CD4-positive, alpha-beta T cell treated with Interleukin-6 for 4 hours (primary cell): ENCODE results near the gene ZNF74.
"Not testable (repeated sequence)": the region's sequence is repeated elsewhere in the genome, so short reads cannot be mapped to it uniquely, and the experiment has no call there.

Source experiments
- DNase-seq: peaks from one replicate; pipeline ENCODE4 v3.0.0-alpha.2; 2020; ENCODE audit warnings: mixed read lengths

Gene ZNF74

DNA sequence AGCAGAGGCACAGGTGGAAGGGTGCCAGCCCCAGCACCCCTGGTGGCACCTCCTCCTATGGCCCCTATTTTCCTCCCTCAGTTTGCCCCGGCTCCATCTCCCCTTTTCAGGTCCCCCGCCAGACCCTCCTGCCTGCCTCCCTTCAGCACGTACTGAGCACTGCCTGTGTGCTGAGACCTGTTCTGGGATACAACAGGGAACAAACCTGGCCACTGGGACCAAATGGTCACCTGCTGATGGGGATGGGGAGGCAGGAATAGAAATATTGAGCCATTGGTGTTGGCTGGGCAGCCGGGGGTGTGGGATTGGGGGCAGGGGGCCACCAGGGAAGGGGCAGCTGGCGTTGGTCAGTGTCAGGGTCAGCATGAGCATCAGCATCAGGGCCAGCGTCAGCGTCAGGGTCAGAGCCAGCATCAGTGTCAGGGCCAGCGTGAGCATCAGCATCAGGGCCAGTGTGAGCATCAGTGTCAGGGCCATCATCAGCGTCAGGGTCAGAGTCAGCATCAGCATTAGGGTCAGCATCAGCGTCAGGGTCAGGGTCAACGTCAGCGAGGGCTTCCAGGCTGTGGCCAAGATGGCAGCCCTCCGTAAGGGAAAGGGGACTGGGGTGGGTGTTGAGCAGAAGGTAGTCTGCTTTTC, 7.5 kb downstream of the ZNF74 start:
- DNase-seq, result no peak

DNA sequence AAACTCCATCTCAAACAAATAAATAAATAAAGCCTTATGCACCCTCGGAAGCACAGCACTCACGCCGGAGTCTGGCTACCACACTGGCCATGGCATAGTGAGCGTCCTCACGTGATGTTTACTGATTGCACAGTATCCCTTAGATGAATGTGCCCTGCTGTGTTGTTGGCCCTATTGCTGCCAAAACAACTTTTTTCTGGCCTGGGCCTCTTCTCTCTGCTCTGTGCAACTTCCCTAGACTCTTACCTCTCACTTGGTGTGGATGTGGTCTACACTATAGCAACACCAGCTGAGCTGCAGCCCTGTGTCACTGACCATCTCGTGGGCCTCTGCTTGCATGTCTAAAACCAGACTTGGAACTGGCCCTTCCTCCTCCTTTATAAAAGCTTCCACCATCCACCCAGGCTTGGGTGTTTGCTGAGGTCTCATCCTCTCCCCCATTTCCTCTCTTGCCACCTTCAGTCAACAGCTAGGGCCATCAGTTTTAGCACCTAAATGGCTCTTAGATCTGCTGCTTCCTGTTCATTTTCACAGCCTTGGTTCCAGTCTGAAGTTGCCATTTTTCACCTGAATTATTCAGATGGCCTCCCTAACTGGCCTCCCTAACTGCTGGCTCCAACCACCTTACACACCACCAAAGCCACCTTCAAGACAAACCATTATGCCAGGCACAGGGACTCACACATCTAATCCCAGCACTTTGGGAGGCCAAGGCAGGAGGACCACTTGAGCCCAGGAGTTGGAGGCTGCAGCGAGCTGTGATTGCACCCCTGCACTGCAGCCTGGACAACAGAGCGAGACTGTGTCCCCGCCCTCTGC, 9.2 kb downstream of the ZNF74 start:
- DNase-seq, result no peak

DNA sequence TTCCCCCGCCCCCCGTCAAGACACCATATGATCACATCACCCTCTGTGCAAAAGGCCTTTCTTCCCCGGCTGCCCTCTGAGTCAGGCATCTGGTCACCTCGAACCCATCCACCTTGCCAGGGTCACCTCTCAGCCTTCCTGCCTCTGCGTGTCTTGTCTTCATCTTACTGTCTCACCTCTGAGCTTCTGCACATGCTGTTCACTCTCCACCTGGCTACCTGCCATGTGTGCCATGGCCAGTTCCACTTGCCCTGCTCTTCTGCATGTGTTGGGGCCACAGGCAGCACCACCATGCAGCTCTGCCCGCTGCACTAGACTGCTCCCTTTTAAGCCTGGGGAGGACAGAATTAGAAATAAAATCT, 9.8 kb downstream of the ZNF74 start:
- DNase-seq, result no peak

DNA sequence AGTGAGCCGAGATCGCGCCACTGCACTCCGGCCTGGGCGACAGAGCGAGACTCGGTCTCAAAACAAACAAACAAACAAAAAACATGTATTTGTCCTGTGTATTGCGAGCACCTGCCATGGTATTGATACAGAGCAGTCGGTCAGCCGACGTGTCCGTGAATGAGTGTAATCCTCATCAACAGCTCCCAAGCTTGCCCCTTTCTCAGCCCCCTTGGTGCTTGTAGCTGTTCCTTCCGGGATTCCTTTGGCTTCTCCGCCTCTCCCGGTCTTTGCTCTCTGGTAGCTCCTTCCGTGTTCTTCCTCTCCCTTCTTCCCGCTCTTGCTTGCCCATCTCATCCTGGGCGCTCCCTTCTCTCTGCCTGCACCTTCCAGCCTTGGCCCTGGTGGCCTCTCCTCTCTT, 10.9 kb downstream of the ZNF74 start:
- no peak for DNase-seq

DNA sequence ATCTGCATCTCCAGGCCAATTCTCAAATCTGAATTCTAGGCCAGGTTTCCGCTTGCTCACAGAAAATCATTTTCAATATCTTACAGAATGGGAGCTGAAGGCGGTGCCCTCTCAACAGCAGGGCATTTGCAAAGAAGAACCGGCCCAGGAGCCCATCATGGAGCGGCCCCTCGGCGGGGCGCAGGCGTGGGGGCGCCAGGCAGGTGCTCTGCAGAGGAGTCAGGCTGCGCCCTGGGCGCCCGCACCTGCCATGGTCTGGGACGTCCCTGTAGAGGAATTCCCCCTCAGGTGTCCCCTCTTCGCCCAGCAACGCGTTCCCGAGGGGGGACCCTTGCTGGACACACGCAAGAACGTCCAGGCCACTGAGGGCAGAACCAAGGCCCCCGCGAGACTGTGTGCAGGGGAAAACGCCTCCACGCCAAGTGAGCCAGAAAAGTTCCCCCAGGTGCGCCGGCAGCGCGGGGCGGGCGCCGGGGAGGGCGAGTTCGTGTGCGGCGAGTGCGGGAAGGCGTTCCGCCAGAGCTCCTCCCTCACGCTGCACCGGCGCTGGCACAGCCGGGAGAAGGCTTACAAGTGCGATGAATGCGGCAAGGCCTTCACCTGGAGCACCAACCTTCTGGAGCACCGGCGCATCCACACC, 11.5 kb downstream of the ZNF74 start:
- no peak for DNase-seq

DNA sequence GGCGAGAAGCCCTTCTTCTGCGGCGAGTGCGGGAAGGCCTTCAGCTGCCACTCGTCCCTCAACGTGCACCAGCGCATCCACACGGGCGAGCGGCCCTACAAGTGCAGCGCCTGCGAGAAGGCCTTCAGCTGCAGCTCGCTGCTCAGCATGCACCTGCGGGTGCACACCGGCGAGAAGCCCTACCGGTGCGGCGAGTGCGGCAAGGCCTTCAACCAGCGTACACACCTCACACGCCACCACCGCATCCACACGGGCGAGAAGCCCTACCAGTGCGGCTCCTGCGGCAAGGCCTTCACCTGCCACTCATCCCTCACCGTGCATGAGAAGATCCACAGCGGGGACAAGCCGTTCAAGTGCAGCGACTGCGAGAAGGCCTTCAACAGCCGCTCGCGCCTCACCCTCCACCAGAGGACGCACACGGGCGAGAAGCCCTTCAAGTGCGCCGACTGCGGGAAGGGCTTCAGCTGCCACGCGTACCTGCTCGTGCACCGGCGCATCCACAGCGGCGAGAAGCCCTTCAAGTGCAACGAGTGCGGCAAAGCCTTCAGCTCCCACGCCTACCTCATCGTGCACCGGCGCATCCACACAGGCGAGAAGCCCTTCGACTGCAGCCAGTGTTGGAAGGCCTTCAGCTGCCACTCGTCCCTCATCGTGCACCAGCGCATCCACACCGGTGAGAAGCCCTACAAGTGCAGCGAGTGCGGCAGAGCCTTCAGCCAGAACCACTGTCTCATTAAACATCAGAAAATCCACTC, 12.2 kb downstream of the ZNF74 start:
- no peak for DNase-seq

DNA sequence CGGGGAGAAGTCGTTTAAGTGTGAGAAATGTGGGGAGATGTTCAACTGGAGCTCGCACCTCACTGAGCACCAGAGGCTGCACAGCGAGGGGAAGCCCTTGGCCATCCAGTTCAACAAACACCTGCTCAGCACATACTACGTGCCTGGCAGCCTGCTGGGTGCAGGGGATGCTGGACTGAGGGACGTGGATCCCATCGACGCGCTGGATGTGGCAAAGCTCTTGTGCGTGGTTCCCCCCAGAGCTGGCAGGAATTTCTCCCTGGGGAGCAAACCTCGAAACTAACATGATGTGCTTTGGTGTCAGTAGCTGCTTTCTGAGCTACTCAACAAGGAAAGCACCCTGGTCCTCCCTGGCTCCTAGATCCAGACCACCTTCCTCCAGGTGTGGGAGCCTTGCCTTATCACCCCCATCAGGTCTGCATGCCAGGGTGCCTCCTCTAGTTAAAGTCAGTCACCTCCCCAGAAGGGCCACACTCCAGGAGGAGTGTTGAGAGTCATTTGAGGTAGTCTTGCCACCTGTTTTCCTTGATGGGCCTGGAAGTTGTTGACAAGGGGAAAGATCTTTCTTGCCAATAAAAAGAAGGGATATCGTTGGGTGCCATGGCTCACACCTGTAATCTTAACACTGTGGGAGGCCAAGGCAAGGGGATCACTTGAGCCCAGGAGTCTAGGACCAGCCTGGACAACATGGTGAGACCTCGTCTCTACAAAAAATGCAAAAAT, 12.9 kb downstream of the ZNF74 start:
- no peak for DNase-seq

DNA sequence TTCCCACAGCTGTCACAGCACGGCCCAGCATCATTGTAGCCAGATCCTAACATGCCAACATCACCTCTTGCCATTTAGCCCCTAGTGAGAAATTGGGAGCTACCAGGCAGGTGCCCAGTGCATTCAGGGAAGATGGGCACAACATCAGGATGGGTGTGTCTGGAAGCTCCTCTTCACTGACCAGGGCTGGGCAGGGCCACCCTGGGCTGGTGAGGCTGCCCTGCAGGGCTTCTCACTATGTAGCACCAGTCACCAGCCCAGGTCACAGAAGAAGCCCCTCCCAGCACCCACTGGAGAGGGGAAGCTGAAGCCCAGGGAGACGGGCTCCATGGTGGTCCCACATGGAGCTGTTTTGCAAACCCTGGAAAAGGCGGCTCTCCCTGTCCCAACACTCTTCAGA, 13.9 kb downstream of the ZNF74 start:
- DNase-seq, result no peak

DNA sequence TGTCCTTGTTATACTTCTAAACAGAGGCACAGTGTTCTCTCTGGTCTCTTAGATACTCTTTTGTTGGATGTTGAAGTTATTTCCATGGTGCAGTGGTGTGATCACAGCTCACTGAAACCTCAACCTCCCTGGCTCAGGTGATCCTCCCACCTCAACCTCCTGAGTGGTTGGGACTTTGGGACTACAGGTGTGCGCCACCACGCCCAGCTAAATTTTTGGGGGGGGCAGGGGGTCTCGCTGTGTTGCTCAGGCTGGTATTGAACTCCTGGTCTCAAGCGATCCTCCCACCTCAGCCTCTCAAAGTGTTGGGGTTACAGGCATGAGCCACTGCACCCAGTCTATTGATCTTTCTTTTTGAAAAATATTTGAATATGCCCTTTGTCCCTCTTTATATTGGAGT, 14.9 kb downstream of the ZNF74 start:
- DNase-seq, result no peak

DNA sequence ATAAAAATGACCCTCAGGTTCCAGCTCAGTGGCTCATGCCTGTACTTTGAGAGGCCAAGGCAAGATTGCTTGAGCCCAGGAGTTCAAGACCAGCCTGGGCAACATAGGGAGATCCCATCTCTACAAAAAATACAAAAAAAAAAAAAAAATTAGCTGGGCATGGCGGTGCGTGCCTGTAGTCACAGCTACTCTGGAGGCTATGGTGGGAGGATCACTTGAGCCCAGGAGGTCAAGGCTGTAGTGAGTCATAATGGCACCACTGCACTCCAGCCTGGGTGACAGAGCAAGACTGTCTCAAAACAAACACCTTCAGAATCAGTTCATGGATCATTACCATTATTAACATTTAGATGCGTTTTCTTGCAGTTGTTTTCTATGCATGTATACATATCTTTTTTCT, 15.4 kb downstream of the ZNF74 start:
- not testable (repeated sequence) for DNase-seq

DNA sequence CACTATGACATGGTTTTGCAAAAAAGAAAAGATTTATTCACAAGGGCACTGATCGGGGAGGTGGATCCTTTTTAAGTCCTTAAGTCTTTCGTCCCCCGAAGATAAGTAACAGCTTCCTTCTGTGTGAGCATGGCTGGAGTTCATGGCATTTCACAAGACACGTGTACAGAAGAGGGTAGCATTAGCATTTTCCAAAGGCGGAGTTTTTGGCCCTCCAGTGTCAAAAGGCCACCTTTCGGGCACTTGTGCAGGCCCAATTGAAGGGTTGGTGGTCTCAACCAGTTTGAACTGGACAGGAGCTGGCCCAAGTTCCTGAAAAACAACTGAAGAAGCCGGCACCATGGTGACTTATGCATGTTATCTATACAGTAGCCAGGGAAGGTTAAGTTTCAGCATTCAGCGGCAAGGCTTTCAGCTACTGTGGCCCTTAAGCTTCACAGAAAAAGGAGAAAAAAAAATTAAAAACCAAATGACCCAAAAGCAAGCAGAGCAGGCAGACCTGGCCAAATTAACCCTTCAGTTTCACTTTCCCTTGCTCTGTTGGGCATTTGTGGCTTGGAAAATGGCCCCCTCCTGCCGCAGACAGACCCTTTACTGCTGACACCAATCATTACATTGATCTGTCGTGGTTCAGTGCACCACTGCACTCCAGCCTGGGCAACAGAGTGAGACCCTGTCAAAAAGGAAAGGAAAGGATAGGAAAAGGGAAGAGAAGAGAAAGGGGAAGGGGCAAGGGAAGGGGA, 18.7 kb downstream of the ZNF74 start:
- no peak for DNase-seq

DNA sequence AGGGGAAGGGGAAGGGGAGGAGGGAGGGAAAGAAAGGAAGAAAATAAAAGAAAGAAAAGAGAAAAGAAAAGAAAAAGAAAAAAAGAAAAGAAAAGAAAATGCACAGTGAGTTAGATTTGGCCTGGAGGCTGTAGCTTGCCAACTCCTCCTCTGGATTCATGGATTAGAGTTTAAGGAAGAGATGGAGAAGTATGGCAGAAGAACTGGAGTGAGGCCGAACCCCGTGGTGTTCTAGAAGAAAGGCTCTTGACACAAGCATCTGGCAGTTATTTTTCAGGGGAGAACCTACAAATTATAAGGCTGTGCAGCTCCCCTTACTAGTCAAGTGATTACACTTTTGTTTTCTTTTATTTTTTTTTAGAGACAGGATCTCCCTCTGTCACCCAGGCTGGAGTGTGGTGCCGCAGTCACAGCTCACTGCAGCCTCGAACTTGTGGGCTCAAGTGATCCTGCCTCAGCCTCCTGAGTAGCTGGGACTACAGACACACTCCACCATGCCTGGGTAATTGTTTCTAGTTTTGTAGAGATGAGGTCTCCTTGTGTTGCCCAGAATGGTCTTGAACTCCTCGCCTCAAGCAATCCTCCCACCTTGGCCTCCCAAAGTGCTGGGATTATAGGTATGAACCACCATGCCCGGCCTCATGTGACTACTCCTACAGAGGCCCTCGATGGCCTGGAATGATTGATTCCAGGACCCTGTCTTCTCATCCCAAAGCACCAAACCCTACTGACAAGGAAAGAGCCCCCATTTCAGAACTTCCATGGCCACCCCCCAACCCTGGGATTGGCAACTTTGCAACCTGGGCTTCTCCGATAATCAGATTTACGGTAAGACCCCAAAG, 19.5 kb downstream of the ZNF74 start:
- no peak for DNase-seq

DNA sequence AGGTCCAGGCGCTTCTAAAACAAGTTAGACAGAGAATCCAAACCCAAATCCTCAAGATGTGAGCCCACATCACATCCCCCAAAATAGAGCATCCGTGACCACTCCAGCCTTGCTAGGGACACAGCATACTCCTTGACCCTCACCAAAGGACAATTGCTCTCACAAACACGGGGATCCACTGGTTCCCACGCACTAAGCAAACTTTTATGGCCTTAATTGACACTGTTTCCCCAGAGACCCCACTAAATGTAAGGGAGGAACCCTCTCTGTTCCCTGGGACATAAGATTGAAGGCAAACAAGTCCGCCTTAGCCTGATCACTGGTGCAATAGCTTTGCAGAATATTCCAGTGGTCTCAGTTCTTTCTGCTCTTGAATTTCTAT, 20.1 kb downstream of the ZNF74 start:
- DNase-seq, result no peak

DNA sequence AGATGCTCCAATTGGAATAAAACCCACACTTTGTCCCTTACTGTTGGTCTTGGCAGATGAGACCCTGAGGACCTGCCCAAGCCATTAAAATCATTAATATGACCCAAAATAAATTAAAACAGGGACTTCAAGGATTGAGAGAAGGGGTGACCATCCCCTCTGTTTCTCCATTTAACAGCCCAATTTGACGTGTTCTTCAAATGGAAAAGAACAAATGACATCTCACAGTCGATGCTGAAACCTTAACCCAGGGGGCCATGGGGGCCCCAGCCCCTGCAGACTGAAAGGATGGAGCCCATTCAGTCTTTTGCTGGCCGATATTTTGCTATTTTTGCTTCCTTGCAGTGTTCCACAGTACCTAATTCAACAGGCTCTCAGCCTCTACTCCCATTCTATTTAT, 20.5 kb downstream of the ZNF74 start:
- DNase-seq, result no peak

DNA sequence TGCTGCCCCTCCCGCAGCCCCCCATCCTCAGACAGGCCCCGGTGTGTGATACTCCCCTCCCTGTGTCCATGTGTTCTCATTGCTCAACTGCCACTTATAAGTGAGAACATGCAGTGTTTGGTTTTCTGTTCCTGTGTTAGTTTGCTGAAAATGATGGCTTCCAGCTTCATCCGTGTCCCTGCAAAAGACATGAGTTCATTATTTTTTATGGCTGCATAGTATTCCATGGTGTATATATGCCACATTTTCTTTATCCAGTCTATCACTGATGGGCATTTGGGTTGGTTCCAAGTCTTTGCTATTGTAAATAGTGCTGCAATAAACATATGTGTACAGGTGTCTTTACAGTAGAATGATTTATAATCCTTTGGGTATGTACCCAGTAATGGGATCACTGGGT, 21.3 kb downstream of the ZNF74 start:
- not testable (repeated sequence) for DNase-seq

DNA sequence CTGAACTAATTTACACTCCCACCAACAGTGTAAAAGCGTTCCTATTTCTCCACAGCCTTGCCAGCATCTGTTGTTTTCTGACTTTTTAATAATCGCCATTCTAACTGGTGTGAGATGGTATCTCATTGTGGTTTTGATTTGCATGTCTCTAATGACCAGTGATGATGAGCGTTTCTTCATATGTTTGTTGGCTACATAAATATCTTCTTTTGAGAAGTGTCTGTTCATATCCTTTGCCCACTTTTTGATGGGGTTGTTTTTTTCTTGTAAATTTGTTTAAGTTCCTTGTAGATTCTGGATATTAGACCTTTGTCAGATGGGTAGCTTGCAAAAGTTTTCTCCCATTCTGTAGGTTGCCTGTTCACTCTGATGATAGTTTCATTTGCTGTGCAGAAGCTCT, 21.7 kb downstream of the ZNF74 start:
- not testable (repeated sequence) for DNase-seq

DNA sequence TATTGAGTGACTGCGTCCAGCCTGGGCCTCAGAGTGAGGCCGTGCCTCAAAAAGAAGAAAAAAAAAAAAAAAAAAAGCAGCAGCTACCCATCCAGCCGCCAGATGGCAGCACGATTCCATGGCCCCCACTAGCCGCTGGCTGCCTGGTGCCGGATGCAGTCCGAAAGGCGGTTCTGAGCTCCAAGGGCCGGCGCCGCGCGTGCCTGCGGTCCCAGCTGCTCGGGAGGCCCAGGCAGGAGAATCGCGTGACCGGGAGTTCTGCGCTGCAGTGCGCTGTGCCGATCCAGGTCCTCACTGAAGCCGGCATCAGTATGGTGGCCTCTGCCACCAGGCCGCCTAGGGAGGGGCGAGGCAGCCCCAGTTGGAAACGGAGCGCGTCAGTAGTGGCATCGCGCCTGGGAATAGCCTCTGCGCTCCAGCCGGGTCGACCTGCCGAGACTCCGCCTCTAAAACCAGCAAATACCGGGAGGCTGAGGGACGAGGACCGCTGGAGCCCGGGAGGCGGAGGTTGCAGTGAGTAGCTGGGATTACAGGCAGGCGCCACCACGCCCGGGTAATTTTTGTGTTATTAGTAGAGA, 24.3 kb downstream of the ZNF74 start:
- peak; percentile 81 for DNase-seq

DNA sequence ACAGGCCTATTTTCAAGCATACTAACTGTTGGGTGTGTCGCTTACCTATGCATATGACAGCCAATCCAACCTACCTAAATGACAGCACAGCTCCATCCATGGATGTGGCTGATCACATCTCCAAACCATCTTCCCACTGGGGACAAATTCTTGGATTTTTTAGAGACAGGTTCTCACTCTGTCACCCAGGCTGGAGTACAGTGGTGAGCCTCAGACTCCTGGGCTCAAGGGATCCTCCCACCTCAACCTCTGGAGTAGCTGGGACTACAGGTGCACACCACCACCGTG, 25.7 kb downstream of the ZNF74 start:
- DNase-seq, result no peak

DNA sequence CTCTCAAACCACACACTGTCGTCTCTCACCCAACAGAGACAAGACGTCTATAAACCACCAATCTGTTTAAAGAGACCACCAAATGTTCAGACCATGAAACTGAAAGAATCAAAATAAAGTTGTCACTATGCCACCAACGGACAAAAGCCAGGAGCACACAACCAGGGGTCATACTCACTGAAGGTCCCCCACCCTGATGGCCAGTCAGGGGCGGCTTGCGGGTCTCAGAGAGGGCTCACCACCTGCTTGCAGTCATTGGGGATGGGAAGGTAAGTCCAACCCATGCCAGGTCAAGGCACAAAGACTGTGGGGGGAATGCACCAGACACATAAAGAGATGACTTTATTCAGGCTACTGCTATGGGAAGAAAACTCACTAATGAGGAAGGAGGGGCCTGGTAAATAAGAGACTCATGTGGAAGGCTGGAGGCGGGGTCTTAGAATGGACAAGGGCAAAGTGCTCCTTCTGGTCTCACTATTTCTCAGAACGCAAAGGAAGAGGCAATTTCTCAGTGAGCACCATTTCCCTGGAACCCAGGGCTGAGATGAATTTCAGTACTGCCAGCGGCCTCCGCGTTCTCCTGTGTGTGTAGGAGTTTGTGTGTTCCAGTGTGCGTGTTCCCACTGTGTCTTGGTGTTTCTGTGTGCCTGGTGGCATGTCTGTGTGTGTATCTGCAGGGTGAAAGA, 26.3 kb downstream of the ZNF74 start:
- no peak for DNase-seq

DNA sequence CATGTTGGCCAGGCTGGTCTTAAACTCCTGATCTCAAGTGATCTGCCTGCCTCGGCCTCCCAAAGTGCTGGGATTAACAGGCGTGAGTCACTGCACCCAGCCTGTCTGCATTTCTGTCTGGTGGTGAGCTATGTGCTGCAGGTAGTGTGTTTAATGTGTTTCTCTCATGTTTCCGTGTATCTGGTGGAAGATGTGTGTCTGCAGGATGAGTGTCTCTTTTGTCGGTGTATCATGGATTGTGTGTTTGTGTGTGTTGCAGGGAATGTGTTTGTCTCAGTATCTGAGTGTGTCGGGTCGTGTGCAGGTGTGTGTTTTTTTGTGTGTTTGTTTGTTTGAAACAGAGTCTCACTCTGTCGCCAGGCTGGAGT, 27.5 kb downstream of the ZNF74 start:
- no peak for DNase-seq
